B cell (primary cell): ENCODE measurements around the gene AHRR. TPM values are rescaled to one million over a fixed set of nuclear protein-coding genes. Genes with fewer than 3 reads are reported as not detected.

ENCODE experiments used
- ATAC-seq: fragments of 200-7000 bp; cut with Tn5 transposase; one replicate; pipeline ENCODE4 v1.10.0; 2021; ENCODE audit warnings: low read depth, mild to moderate bottlenecking, moderate number of reproducible peaks, moderate library complexity
- CTCF ChIA-PET: fragments of 350-600 bp; sonication (Branson Sonifier 250); formaldehyde crosslinking; loops from one replicate; lab custom pipeline; 2021; ENCODE audit warnings: antibody characterized with exemption, inconsistent platforms; lab: Charles Lee
- POLR2A ChIA-PET: fragments of 350-600 bp; sonication (Branson Sonifier 250); formaldehyde crosslinking; loops from one replicate; lab custom pipeline; 2021; ENCODE audit warnings: antibody characterized with exemption; lab: Charles Lee
- DNase-seq: peaks from one replicate; pipeline ENCODE4 v3.0.0; 2013
- H2AFZ ChIP-seq: 2 replicates; pipeline ENCODE4 v1.6.1; 2012; ENCODE audit warnings: mild to moderate bottlenecking, low read depth, low read length; ENCODE audit not compliant: insufficient read depth, poor library complexity, severe bottlenecking
- H3K27ac ChIP-seq, 2 donors: 1 replicate in 1 of 2; 2 replicates in 1 of 2; pipeline ENCODE4 v1.5.1; 2012 to 2013; ENCODE audit warnings: low read length in 2 of 2, mild to moderate bottlenecking in 2 of 2, moderate library complexity in 1 of 2
- H3K27me3 ChIP-seq, 4 experiments: fragments of 200-600 bp in 1 of 4; sonication (generic) in 1 of 4; replicated peaks in 1 of 4; 1 replicate in 2 of 4; 2 replicates in 2 of 4; pipeline versions ENCODE4 v1.6.1 to v1.7.0; 2013 to 2016; ENCODE audit warnings: low read length in 3 of 4, mild to moderate bottlenecking in 2 of 4, mixed read lengths in 1 of 4, moderate library complexity in 1 of 4; ENCODE audit not compliant: insufficient read depth in 4 of 4, control insufficient read depth in 3 of 4; ENCODE audit errors: control extremely low read depth in 1 of 4
- H3K36me3 ChIP-seq, 2 experiments: replicated peaks in 1 of 2; 1 replicate in 1 of 2; 2 replicates in 1 of 2; pipeline versions ENCODE4 v1.6.1 to v1.7.1; 2013; ENCODE audit warnings: low read length in 1 of 2; ENCODE audit not compliant: insufficient read depth in 2 of 2, control insufficient read depth in 1 of 2; ENCODE audit errors: control extremely low read depth in 1 of 2, extremely low read depth in 1 of 2
- H3K4me1 ChIP-seq, 2 donors: fragments of 200-600 bp in 1 of 2; sonication (generic) in 1 of 2; 1 replicate in 1 of 2; 2 replicates in 1 of 2; pipeline versions ENCODE4 v1.5.1 to v1.6.1; 2013 to 2017; ENCODE audit warnings: low read length in 2 of 2; ENCODE audit not compliant: control insufficient read depth in 2 of 2, insufficient read depth in 2 of 2
- H3K4me2 ChIP-seq: replicated peaks from 2 replicates; pipeline ENCODE3; 2012; ENCODE audit warnings: mild to moderate bottlenecking, low read depth, low read length; ENCODE audit not compliant: poor library complexity, severe bottlenecking
- H3K4me3 ChIP-seq, 5 experiments: fragments of 200-600 bp in 1 of 5; sonication (generic) in 1 of 5; 1 replicate in 3 of 5; 2 replicates in 2 of 5; pipeline versions ENCODE4 v1.5.1 to v1.7.0; 2011 to 2016; ENCODE audit warnings: low read length in 4 of 5, mild to moderate bottlenecking in 4 of 5, low read depth in 2 of 5, control low read depth in 1 of 5, moderate library complexity in 1 of 5; ENCODE audit not compliant: insufficient read depth in 1 of 5; ENCODE audit errors: control extremely low read depth in 1 of 5, extremely low read depth in 1 of 5
- H3K79me2 ChIP-seq: fragments of 200-600 bp; sonication (generic); one replicate; pipeline ENCODE4 v1.6.0; 2016; ENCODE audit warnings: low read length; ENCODE audit not compliant: control insufficient read depth, insufficient read depth
- H3K9ac ChIP-seq: fragments of 200-600 bp; sonication (generic); 2 replicates; pipeline ENCODE4 v1.6.1; 2017; ENCODE audit warnings: mild to moderate bottlenecking, low read length, moderate library complexity
- H3K9me3 ChIP-seq, 3 donors: one replicate each; pipeline versions ENCODE4 v1.6.1 to v1.7.1; 2013; ENCODE audit warnings: low read length in 2 of 3; ENCODE audit not compliant: control insufficient read depth in 2 of 3, insufficient read depth in 1 of 3; ENCODE audit errors: control extremely low read depth in 1 of 3
- H4K20me1 ChIP-seq: 2 replicates; pipeline ENCODE4 v1.6.0; 2012; ENCODE audit warnings: mild to moderate bottlenecking, low read length; ENCODE audit not compliant: insufficient read depth, control insufficient read depth, poor library complexity, severe bottlenecking
- H3K27ac Mint-ChIP-seq: one replicate; pipeline ENCODE4 v1.8.0; 2021; ENCODE audit warnings: mixed read lengths
- H3K27me3 Mint-ChIP-seq: one replicate; pipeline ENCODE4 v1.8.0; 2021; ENCODE audit warnings: mixed read lengths
- H3K4me1 Mint-ChIP-seq: one replicate; pipeline ENCODE4 v1.8.0; 2021; ENCODE audit warnings: mixed read lengths
- H3K4me3 Mint-ChIP-seq: one replicate; pipeline ENCODE4 v1.8.0; 2021; ENCODE audit warnings: mixed read lengths
- H3K9me3 Mint-ChIP-seq: one replicate; pipeline ENCODE4 v1.8.0; 2022; ENCODE audit warnings: mixed read lengths; ENCODE audit not compliant: insufficient read depth
- EZH2 ChIP-seq: IDR thresholded peaks from 2 replicates; pipeline ENCODE4 v1.6.1; 2012; ENCODE audit warnings: borderline replicate concordance, low read depth, mild to moderate bottlenecking, moderate library complexity, low read length; ENCODE audit not compliant: insufficient read depth, poor library complexity, severe bottlenecking
- WGBS: methylation state at CpG from one replicate; pipeline ENCODE4 v1.1.5; 2013; ENCODE audit warnings: missing lambda C conversion rate; ENCODE audit not compliant: insufficient coverage; 5-methylcytosine and 5-hydroxymethylcytosine counted together
- intact Hi-C: fragments of 100-400 bp; cut with micrococcal nuclease; formaldehyde crosslinking; loops from one replicate; pipeline ENCODE4 v1.10.0; 2022
- polyA plus RNA-seq: library from polyadenylated mRNA; depleted of rRNA; stranded (reverse); fragments of >200 nt; gene quantifications from 2 replicates; pipeline ENCODE4 v1.2.3, GENCODE V29; 2012
- total RNA-seq, 2 donors: library from RNA; stranded (reverse); fragments of 120-200 nt in 1 of 2; gene quantifications; 1 replicate in 1 of 2; 2 replicates in 1 of 2; pipeline versions ENCODE4 v1.2.3 to v1.2.4, GENCODE V29; 2013 to 2022
- TF ChIP-seq, protein P1 (sequence below): fragments of 200-600 bp; IDR thresholded peaks from one replicate; pipeline ENCODE4 v1.8.0; 2022; ENCODE audit warnings: antibody characterized with exemption, mild to moderate bottlenecking

The AHRR gene
- total and polyA plus RNA-seq, 2 donors (not counting 1 experiment from before 2014, with no cell fraction given) = 0.13 to 1.7 TPM

- Histone ChIP-seq H3K27ac (no peak overlapping the region), H3K27me3 (peaks cover 0 to 22% (median 9%) of the 10 kb centered on the region in 4 experiments), H3K36me3 (no peaks in the 10 kb centered on the region), H2AFZ (no peak overlapping the region), H3K4me2 (peak overlapping the region; percentile 68), H3K79me2 (no peaks in the 10 kb centered on the region), H4K20me1 (no peaks in the 10 kb centered on the region), H3K9me3 (peaks cover 0 to 19% (median 0%) of the 10 kb centered on the region in 3 donors), H3K4me1 (peaks cover 30 to 34% of the 10 kb centered on the region in 2 donors), H3K9ac (no peak overlapping the region), H3K4me3 (no peak overlapping the region)
- ChIA-PET POLR2A (no interaction called here), CTCF (no interaction called here)
- Mint-ChIP-seq H3K27me3 (peaks cover 15% of the 10 kb centered on the region), H3K9me3 (no peaks in the 10 kb centered on the region), H3K4me1 (peaks cover 39% of the 10 kb centered on the region), H3K4me3 (no peak overlapping the region), H3K27ac (peak overlapping the region; percentile 88)
- intact Hi-C loops = no loop called here
- ATAC-seq (no peak), DNase-seq (no peak)
- WGBS = 92% methylated on average over 27 of the region's 35 CpGs
- TF ChIP-seq, protein P1, sequence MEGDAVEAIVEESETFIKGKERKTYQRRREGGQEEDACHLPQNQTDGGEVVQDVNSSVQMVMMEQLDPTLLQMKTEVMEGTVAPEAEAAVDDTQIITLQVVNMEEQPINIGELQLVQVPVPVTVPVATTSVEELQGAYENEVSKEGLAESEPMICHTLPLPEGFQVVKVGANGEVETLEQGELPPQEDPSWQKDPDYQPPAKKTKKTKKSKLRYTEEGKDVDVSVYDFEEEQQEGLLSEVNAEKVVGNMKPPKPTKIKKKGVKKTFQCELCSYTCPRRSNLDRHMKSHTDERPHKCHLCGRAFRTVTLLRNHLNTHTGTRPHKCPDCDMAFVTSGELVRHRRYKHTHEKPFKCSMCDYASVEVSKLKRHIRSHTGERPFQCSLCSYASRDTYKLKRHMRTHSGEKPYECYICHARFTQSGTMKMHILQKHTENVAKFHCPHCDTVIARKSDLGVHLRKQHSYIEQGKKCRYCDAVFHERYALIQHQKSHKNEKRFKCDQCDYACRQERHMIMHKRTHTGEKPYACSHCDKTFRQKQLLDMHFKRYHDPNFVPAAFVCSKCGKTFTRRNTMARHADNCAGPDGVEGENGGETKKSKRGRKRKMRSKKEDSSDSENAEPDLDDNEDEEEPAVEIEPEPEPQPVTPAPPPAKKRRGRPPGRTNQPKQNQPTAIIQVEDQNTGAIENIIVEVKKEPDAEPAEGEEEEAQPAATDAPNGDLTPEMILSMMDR = no peak
- no peak for TF ChIP-seq EZH2
These were observed 77.2 kb downstream of the AHRR start for GRCh38 chr5:398475-399295.
